Measurements from ENCODE around the gene CAP2. TPM values are rescaled to one million over a fixed set of nuclear protein-coding genes. Genes with fewer than 3 reads are reported as not detected.
A peak's percentile ranks its signal among the peaks of the same experiment; 100 is the strongest.
"Not testable (repeated sequence)": the region's sequence is repeated elsewhere in the genome, so short reads cannot be mapped to it uniquely, and the experiment has no call there.

The CAP2 gene
- total RNA-seq, 1 donor from 2014 or later = 2.1 TPM

DNA sequence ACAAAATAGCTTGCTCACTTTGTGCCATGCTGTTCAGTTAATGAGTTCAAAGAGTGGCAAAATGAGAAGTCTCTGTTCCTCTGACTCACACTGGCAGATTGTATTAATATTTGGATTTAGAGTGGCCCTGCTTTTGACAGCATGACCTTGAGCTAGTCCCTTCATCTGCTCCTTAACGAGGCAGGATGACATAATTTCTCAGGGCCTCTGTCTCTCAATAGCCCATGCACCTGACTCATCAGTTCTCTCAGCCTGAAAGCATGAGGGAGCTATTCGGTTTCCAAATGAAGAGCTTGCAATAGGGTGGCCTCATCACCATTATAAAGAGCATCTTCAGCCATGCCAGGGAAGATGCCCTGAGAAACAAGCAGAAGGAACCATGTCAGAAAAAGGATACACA, 38.2 kb downstream of the CAP2 start:
- H3K27me3 ChIP-seq (ENCODE audit: control insufficient read depth, insufficient read depth, low read length) = no peaks in the 10 kb centered on the region
- TF ChIP-seq, protein P1, sequence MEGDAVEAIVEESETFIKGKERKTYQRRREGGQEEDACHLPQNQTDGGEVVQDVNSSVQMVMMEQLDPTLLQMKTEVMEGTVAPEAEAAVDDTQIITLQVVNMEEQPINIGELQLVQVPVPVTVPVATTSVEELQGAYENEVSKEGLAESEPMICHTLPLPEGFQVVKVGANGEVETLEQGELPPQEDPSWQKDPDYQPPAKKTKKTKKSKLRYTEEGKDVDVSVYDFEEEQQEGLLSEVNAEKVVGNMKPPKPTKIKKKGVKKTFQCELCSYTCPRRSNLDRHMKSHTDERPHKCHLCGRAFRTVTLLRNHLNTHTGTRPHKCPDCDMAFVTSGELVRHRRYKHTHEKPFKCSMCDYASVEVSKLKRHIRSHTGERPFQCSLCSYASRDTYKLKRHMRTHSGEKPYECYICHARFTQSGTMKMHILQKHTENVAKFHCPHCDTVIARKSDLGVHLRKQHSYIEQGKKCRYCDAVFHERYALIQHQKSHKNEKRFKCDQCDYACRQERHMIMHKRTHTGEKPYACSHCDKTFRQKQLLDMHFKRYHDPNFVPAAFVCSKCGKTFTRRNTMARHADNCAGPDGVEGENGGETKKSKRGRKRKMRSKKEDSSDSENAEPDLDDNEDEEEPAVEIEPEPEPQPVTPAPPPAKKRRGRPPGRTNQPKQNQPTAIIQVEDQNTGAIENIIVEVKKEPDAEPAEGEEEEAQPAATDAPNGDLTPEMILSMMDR (IDR thresholded peaks at IDR 0.05; ENCODE audit: insufficient read depth, low read length, severe bottlenecking) = no peak
- DNase-seq (ENCODE audit: low read depth) = peak; percentile 34
- FAIRE-seq = no peak
- peaks cover 7% of the 10 kb centered on the region for H3K36me3 ChIP-seq (ENCODE audit: control insufficient read depth, insufficient read depth, low read length)
- H3K4me3 ChIP-seq (ENCODE audit: low read depth, low read length) = no peak overlapping the region

DNA sequence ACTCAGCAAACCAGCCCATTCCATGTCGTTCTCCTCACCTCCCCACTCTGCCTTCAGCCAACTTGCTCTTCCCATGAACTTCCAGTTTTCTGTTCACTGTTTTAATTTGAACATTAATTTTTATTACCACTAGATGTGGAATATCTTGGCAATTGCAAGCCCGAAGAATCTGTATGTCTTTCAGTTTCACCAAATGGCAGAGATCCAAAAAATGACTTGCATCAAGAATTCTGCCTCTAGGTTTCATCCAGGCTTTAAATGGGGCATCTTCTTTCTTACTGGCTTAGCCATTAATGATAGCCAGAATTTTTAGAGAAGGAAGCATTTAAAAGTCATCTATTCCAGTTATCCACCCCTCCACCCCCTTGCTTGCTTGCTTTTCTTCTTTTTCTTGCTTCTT, 39.0 kb downstream of the CAP2 start:
- H3K36me3 ChIP-seq (ENCODE audit: control insufficient read depth, insufficient read depth, low read length) = peaks cover 5% of the 10 kb centered on the region
- H3K4me3 ChIP-seq (ENCODE audit: low read depth, low read length) = no peak overlapping the region
- H3K27me3 ChIP-seq (ENCODE audit: control insufficient read depth, insufficient read depth, low read length) = no peaks in the 10 kb centered on the region
- no peak for FAIRE-seq
- DNase-seq (ENCODE audit: low read depth) = no peak
- TF ChIP-seq, protein P1 (IDR thresholded peaks at IDR 0.05; ENCODE audit: insufficient read depth, low read length, severe bottlenecking) = no peak

DNA sequence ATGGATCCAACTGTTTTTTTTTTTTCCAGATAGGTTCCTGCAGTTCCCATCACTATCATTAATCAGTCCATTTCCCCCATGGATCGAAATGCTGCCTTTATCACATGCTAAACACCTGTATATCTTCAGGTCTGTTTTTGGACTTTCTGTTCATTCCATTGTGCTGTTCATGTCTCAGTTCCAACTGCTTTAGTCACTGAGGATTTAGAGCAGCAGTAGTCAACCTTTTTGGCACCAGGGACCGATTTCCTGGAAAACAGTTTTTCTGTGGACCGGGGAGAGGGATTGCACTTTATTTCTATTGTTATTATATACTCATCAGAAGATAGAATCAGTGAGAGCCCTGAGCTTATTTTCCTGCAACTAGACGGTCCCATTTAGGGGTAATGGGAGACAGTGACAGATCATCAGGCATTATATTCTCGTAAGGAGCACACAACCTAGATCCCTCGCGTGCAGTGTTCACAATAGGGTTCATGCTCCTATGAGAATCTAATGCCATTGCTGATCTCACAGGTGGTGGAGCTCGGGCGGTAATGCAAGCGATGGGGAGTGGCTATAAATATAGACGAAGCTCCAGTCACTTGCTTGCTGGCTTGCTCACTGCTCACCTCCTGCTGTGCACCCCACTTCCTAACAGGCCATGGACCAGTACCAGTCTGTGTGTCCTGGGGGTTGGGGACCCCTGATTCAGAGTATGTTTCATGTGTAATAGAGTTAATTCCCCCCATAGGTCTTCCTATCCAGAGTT, 46.0 kb downstream of the CAP2 start:
- DNase-seq (ENCODE audit: low read depth) (no peak), FAIRE-seq (no peak)
- Histone ChIP-seq H3K36me3 (ENCODE audit: control insufficient read depth, insufficient read depth, low read length) (no peaks in the 10 kb centered on the region), H3K4me3 (ENCODE audit: low read depth, low read length) (no peak overlapping the region), H3K27me3 (ENCODE audit: control insufficient read depth, insufficient read depth, low read length) (no peaks in the 10 kb centered on the region)
- TF ChIP-seq, protein P1 (IDR thresholded peaks at IDR 0.05; ENCODE audit: insufficient read depth, low read length, severe bottlenecking) = no peak

DNA sequence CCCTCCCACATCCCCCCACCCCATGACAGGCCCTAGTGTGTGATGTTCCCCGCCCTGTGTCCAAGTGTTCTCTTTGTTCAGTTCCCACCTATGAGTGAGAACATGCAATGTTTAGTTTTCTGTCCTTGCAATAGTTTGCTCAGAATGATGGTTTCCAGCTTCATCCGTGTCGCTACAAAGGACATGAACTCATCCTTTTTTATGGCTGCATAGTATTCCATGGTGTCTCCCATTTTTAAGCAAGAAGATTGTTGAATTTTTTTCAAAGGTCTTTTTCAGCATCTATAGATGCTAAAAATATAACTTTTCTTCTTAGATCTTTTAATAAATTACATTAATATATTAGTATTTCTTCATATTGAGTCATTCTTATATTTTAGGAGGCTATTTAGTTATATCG, 47.4 kb downstream of the CAP2 start:
- not testable (repeated sequence) for H3K4me3 ChIP-seq (ENCODE audit: low read depth, low read length); FAIRE-seq; H3K27me3 ChIP-seq (ENCODE audit: control insufficient read depth, insufficient read depth, low read length); H3K36me3 ChIP-seq (ENCODE audit: control insufficient read depth, insufficient read depth, low read length); DNase-seq (ENCODE audit: low read depth)

DNA sequence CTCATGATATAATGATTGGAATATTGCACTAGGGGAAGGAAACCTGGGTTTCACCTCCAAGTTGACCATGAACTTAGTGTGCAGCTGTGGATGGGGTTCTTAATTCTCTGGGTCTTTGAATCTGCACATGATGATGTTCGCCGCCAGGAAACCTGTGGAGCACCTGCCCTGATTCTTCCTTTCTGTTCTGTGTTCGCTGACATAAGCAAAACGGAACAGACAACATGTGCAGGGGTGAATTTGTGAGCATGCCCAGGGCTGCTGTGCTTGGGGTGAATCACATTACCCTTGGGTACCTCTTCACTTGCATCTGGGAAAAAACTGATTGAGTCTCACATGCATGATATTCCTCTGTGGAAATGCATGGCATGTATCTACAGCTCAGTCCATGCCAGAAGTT, 48.8 kb downstream of the CAP2 start:
- no peak for FAIRE-seq
- Histone ChIP-seq H3K27me3 (ENCODE audit: control insufficient read depth, insufficient read depth, low read length) (no peaks in the 10 kb centered on the region), H3K36me3 (ENCODE audit: control insufficient read depth, insufficient read depth, low read length) (no peaks in the 10 kb centered on the region), H3K4me3 (ENCODE audit: low read depth, low read length) (no peak overlapping the region)
- DNase-seq (ENCODE audit: low read depth) = no peak
- TF ChIP-seq, protein P1 (IDR thresholded peaks at IDR 0.05; ENCODE audit: insufficient read depth, low read length, severe bottlenecking) = no peak

DNA sequence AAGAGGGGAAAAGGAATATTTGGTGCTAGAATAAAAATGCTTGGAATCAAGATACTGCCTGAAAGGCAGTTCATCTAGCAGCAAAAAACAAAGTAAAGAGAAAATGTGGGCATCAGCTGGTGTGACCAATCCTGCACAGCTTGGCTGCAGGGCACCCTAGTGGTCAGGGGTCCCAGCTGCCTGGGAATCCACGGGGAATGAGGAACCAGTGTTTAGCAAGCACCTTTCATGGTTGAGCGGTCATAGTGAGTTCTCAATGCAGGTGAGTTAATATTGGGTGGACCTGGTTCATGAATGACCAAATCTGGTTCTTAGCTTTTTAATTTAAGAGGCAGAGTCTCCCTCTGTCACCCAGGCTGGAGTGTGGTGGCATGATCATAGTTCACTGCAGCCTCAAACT, 53.3 kb downstream of the CAP2 start:
- no peaks in the 10 kb centered on the region for H3K27me3 ChIP-seq (ENCODE audit: control insufficient read depth, insufficient read depth, low read length)
- no peak for DNase-seq (ENCODE audit: low read depth)
- no peak for FAIRE-seq
- TF ChIP-seq, protein P1 (IDR thresholded peaks at IDR 0.05; ENCODE audit: insufficient read depth, low read length, severe bottlenecking) = no peak
- H3K4me3 ChIP-seq (ENCODE audit: low read depth, low read length) = no peak overlapping the region
- H3K36me3 ChIP-seq (ENCODE audit: control insufficient read depth, insufficient read depth, low read length) = no peaks in the 10 kb centered on the region
